Activated CD4-positive, alpha-beta T cell treated with anti-CD3 and anti-CD28 coated beads, Interleukin-2, amount 10 ng/mL, durations not matched to agents 7 days and 5 days (primary cell): Measurements from ENCODE around the gene TMEM121B. TPM values are rescaled to one million over a fixed set of nuclear protein-coding genes. Genes with fewer than 3 reads are reported as not detected.

Experiments used
- CTCF ChIA-PET: fragments of 350-600 bp; sonication (Branson Sonifier 250); formaldehyde crosslinking; loops from one replicate; lab custom pipeline; 2021; ENCODE audit warnings: antibody characterized with exemption; lab: Charles Lee
- POLR2A ChIA-PET: fragments of 350-600 bp; sonication (Branson Sonifier 250); formaldehyde crosslinking; loops from one replicate; lab custom pipeline; 2021; ENCODE audit warnings: antibody characterized with exemption; lab: Charles Lee
- DNase-seq: peaks from one replicate; pipeline ENCODE4 v3.0.0-alpha.2; 2020
- H3K27ac Mint-ChIP-seq: one replicate; pipeline ENCODE4 v1.8.0; 2021; ENCODE audit warnings: mild to moderate bottlenecking, moderate library complexity, mixed read lengths
- H3K27me3 Mint-ChIP-seq: one replicate; pipeline ENCODE4 v1.8.0; 2021; ENCODE audit warnings: mixed read lengths
- H3K36me3 Mint-ChIP-seq: one replicate; pipeline ENCODE4 v1.8.0; 2021; ENCODE audit warnings: low read depth, mixed read lengths
- H3K4me1 Mint-ChIP-seq: one replicate; pipeline ENCODE4 v1.8.0; 2021; ENCODE audit warnings: mixed read lengths
- H3K4me3 Mint-ChIP-seq: one replicate; pipeline ENCODE4 v1.8.0; 2021; ENCODE audit warnings: mild to moderate bottlenecking, moderate library complexity, mixed read lengths
- H3K9me3 Mint-ChIP-seq: one replicate; pipeline ENCODE4 v1.8.0; 2021; ENCODE audit warnings: mixed read lengths
- total RNA-seq, 2 experiments: library from RNA; stranded (reverse); gene quantifications; one replicate each; pipeline ENCODE4 v1.2.3, GENCODE V29; 2021

The TMEM121B gene
- total RNA-seq, 2 experiments from 2014 or later: 0.05 to 0.06 TPM

DNA sequence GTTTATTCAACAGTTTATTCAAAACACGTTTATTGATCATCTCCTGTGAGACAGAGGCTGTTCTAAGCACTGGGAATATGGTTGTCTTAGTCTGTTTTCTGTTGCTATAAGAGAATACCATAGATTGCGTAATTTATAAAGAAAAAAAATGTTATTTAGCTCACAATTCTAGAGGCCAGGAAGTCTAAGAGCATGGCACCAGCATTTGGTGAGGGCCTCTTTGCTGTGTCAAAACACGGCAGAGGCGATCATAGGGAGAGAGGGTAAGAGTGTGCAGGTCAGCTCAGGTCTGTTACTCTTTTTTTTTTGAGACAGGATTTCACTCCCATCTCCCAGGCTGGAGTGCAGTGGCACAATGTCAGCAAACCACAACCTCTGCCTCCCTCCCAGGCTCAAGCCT is 41.6 kb downstream of the TMEM121B start:
- Mint-ChIP-seq H3K4me1 (peaks cover 31% of the 10 kb centered on the region), H3K9me3 (no peaks in the 10 kb centered on the region), H3K27me3 (peaks cover 14% of the 10 kb centered on the region), H3K27ac (no peak overlapping the region), H3K36me3 (no peaks in the 10 kb centered on the region), H3K4me3 (no peak overlapping the region)
- DNase-seq: no peak
- CTCF ChIA-PET: interaction anchor here (1.0 to 1.2 kb wide), 2 partner anchors 14 to 34 kb away, joined by 3 to 5 read pairs; no protein-coding TSS in a partner anchor
- POLR2A ChIA-PET: interaction anchor here (0.6 kb wide), 1 partner anchor 17 kb away, joined by 3 read pairs; no protein-coding TSS in a partner anchor

DNA sequence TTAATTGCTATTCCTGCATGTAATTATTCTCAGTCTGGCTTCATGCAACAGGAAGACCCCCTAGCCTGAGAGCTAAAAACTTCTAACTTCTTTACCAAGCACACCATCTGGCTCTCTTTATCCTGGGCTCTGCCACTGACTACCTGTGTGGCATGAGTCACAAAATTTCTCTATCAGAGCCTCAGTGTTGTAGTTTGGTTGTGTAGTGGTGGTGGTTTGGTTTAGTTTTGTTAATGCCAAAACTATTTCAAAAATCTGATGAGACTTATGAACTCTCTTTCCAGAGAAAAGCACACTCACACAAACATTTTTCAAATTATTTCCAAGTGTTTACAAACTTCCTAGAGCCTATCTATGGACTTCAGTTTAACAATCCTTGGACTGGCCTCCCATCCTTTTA is 43.9 kb downstream of the TMEM121B start:
- Mint-ChIP-seq H3K27me3 (peaks cover 34% of the 10 kb centered on the region), H3K4me1 (peaks cover 18% of the 10 kb centered on the region), H3K4me3 (no peak overlapping the region), H3K9me3 (no peaks in the 10 kb centered on the region), H3K27ac (no peak overlapping the region), H3K36me3 (no peaks in the 10 kb centered on the region)
- ChIA-PET CTCF (interaction anchor here (1.0 to 3.0 kb wide), 3 partner anchors 94 to 425 kb away, joined by 3 to 14 read pairs (median 5); no protein-coding TSS in a partner anchor), POLR2A (no interaction called here)
- DNase-seq: no peak

DNA sequence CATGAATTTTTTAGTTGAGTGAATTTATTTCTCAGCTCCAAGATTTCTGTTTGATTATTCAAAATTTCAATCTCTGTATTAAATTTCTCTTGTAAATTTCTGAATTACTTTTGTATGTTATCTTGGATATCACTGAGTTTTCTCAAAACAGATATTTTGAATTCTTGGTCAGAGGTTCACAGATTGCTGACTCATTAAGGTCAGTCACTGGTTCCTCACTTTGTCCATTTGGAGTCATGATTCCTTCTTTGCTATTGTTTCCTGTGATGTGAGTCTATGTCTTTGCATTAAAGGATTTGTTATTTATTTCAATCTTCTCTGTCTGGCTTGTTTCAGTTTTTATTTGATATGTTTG is 46.5 kb downstream of the TMEM121B start:
- no peaks in the 10 kb centered on the region for H3K9me3 Mint-ChIP-seq
- ChIA-PET CTCF (interaction anchor here (0.6 to 3.0 kb wide), 16 partner anchors 9 to 744 kb away, joined by 3 to 14 read pairs (median 3); no protein-coding TSS in a partner anchor), POLR2A (interaction anchor here (0.7 kb wide), 1 partner anchor 182 kb away, joined by 3 read pairs; no protein-coding TSS in a partner anchor)
- H3K4me1 Mint-ChIP-seq: peaks cover 18% of the 10 kb centered on the region
- no peaks in the 10 kb centered on the region for H3K36me3 Mint-ChIP-seq
- no peak overlapping the region for H3K4me3 Mint-ChIP-seq
- H3K27ac Mint-ChIP-seq: no peak overlapping the region
- H3K27me3 Mint-ChIP-seq: peaks cover 37% of the 10 kb centered on the region
- no peak for DNase-seq

GRCh38 chr22:17072877-17073276 is 48.3 kb downstream of the TMEM121B start:
- DNase-seq: no peak
- ChIA-PET CTCF (interaction anchor here (0.6 kb wide), 2 partner anchors 52 to 662 kb away, joined by 3 read pairs; no protein-coding TSS in a partner anchor), POLR2A (no interaction called here)
- Mint-ChIP-seq H3K4me1 (peaks cover 18% of the 10 kb centered on the region), H3K9me3 (no peaks in the 10 kb centered on the region), H3K36me3 (no peaks in the 10 kb centered on the region), H3K4me3 (no peak overlapping the region), H3K27ac (no peak overlapping the region), H3K27me3 (peaks cover 38% of the 10 kb centered on the region)

Other genes with a start within 250 kb of the TMEM121B start
- not detected for gene GAB4, start 113.1 kb downstream of the TMEM121B start, total RNA-seq
- gene IL17RA, start 36.4 kb downstream of the TMEM121B start, total RNA-seq: 10 to 100 TPM; 53.6 to 55.9 TPM
- gene HDHD5, start 37.9 kb upstream of the TMEM121B start, total RNA-seq: 10 to 100 TPM; 30.9 to 37.1 TPM
- 100 to 1,000 TPM; 118 to 137 TPM for gene ADA2, start 98.1 kb upstream of the TMEM121B start, total RNA-seq
- under 1 TPM in 1 of 2 experiments, not detected in 1; 0.15 TPM for gene CECR2, start 248.1 kb upstream of the TMEM121B start, total RNA-seq